Neural cell (in vitro differentiated cells): ENCODE data around the gene TULP4.

Experiments used
- EZH2 ChIP-seq: fragments of 200-600, 300-800 bp; shearing (Covaris generic), sonication (generic); IDR thresholded peaks from 2 replicates; pipeline ENCODE4 v1.6.1; 2014; ENCODE audit warnings: antibody characterized with exemption, low read length, borderline replicate concordance, mild to moderate bottlenecking; ENCODE audit not compliant: insufficient read depth, poor library complexity, severe bottlenecking
- MXI1 ChIP-seq: fragments of 450-650 bp; conservative IDR thresholded peaks from 2 replicates; pipeline ENCODE4 v1.6.1; 2014; ENCODE audit warnings: antibody characterized with exemption, mild to moderate bottlenecking; ENCODE audit not compliant: poor library complexity, severe bottlenecking
- POLR2AphosphoS5 ChIP-seq: IDR thresholded peaks from 2 replicates; pipeline ENCODE4 v1.6.1; 2012
- TAF1 ChIP-seq: IDR thresholded peaks from 2 replicates; pipeline ENCODE4 v1.6.1; 2012; ENCODE audit warnings: low read depth
- TF ChIP-seq, protein P1 (sequence below): fragments of 450-650 bp; IDR thresholded peaks from 2 replicates; pipeline ENCODE4 v1.5.1; 2014; ENCODE audit warnings: antibody characterized with exemption, mild to moderate bottlenecking, moderate library complexity; ENCODE audit not compliant: poor library complexity, severe bottlenecking
- TF ChIP-seq, protein P2 (sequence below): IDR thresholded peaks from 2 replicates; pipeline ENCODE4 v1.6.1; 2012; ENCODE audit warnings: borderline replicate concordance

DNA sequence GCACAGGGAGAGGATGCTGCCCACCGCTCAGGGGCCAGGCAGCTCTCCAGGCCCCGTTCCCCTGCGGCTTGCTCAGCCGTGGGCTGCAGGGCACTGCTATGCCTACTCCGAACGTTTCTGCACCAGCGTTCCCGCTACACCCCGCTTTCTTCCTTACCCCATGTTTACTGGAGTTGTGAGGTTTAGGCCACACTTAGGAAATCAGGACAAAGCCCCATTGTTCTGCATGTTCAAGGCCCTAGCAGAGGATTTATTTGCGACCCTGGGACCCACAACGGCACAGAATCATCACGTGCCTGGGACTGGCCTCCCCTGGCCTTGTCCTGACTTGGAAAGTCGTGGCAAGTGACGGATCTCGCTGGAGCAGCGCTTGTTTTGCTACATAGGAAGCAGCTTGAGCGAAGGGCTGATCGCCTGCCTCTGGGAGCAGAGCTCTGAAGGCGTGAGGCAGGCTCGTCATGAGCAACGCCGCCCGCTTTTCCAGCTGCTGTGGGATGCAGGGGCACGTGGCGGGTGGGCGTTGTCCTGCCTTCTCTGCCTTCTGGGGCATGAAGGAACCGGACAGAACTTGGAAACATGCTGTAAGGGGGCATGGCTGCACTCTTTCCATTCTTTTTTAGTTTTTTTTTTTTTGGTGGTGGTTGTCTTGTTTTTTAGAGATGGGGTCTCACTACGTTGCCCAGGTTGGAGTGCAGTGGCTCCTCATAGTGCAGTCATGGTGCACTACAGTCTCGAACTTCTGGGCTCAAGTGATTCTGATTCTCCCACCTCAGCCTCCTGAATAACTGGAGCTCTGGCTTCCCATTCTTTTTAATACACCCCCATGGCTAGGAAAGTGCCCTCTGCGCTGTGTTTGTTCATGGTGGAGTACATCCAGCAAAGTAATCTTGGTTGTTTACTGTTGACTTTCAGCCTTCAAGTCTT is 233.0 kb downstream of the TULP4 start:
- TF ChIP-seq, protein P1, sequence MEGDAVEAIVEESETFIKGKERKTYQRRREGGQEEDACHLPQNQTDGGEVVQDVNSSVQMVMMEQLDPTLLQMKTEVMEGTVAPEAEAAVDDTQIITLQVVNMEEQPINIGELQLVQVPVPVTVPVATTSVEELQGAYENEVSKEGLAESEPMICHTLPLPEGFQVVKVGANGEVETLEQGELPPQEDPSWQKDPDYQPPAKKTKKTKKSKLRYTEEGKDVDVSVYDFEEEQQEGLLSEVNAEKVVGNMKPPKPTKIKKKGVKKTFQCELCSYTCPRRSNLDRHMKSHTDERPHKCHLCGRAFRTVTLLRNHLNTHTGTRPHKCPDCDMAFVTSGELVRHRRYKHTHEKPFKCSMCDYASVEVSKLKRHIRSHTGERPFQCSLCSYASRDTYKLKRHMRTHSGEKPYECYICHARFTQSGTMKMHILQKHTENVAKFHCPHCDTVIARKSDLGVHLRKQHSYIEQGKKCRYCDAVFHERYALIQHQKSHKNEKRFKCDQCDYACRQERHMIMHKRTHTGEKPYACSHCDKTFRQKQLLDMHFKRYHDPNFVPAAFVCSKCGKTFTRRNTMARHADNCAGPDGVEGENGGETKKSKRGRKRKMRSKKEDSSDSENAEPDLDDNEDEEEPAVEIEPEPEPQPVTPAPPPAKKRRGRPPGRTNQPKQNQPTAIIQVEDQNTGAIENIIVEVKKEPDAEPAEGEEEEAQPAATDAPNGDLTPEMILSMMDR = no peak
- TF ChIP-seq POLR2AphosphoS5 = no peak
- TF ChIP-seq EZH2 = no peak
- TF ChIP-seq TAF1 = no peak
- no peak for TF ChIP-seq MXI1
- TF ChIP-seq, protein P2, sequence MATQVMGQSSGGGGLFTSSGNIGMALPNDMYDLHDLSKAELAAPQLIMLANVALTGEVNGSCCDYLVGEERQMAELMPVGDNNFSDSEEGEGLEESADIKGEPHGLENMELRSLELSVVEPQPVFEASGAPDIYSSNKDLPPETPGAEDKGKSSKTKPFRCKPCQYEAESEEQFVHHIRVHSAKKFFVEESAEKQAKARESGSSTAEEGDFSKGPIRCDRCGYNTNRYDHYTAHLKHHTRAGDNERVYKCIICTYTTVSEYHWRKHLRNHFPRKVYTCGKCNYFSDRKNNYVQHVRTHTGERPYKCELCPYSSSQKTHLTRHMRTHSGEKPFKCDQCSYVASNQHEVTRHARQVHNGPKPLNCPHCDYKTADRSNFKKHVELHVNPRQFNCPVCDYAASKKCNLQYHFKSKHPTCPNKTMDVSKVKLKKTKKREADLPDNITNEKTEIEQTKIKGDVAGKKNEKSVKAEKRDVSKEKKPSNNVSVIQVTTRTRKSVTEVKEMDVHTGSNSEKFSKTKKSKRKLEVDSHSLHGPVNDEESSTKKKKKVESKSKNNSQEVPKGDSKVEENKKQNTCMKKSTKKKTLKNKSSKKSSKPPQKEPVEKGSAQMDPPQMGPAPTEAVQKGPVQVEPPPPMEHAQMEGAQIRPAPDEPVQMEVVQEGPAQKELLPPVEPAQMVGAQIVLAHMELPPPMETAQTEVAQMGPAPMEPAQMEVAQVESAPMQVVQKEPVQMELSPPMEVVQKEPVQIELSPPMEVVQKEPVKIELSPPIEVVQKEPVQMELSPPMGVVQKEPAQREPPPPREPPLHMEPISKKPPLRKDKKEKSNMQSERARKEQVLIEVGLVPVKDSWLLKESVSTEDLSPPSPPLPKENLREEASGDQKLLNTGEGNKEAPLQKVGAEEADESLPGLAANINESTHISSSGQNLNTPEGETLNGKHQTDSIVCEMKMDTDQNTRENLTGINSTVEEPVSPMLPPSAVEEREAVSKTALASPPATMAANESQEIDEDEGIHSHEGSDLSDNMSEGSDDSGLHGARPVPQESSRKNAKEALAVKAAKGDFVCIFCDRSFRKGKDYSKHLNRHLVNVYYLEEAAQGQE = no peak
